Measurements from ENCODE around the gene CFAP20.
"Not testable (repeated sequence)": the region's sequence is repeated elsewhere in the genome, so short reads cannot be mapped to it uniquely, and the experiment has no call there.

Gene CFAP20

DNA sequence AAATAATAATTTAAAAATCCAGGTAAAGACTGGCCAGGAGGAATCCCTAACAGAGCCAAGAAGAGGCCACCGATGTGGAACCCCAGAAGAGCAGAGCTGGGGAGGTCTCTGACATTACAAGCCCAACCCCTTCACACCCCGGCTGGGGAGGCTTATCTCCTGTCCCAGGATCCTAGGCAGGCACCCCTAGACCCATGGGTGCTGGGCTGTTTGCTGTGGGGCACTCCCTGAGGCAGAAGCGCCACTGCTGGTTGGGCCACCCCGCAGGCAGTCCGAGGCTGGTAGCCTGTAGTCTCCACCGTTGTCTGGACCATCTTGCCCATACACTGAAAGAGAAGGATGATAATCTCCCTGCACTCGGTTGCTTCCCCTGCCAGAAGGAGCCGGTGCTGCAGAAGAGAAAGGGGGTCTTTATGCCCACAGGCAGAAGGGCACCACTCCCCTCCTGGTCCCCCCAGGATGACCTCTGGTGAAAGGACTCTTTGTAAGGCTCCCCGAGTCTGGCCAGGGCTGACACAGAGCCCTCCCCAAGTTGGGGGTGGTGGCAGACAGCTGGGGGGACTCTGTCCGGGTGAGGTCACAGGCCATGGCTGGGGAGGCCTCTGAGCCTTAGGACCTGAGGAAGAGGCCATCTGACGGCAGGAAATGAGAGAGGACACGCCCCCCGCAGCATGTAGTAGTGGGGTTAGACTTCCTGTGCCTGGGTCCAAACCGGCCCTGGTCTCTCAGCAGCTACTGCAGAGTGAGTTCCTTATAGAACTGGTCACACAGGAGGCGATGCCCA is 34.2 kb downstream of the CFAP20 start:
- no peak for DNase-seq (ENCODE audit: extremely low read depth, low read depth)
- H3K4me3 ChIP-seq (replicated peaks; ENCODE audit: low read depth, low read length) = no peak overlapping the region
- TF ChIP-seq, protein P1, sequence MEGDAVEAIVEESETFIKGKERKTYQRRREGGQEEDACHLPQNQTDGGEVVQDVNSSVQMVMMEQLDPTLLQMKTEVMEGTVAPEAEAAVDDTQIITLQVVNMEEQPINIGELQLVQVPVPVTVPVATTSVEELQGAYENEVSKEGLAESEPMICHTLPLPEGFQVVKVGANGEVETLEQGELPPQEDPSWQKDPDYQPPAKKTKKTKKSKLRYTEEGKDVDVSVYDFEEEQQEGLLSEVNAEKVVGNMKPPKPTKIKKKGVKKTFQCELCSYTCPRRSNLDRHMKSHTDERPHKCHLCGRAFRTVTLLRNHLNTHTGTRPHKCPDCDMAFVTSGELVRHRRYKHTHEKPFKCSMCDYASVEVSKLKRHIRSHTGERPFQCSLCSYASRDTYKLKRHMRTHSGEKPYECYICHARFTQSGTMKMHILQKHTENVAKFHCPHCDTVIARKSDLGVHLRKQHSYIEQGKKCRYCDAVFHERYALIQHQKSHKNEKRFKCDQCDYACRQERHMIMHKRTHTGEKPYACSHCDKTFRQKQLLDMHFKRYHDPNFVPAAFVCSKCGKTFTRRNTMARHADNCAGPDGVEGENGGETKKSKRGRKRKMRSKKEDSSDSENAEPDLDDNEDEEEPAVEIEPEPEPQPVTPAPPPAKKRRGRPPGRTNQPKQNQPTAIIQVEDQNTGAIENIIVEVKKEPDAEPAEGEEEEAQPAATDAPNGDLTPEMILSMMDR (IDR thresholded peaks at IDR 0.05; ENCODE audit: low read depth, low read length, missing control alignments) = no peak

DNA sequence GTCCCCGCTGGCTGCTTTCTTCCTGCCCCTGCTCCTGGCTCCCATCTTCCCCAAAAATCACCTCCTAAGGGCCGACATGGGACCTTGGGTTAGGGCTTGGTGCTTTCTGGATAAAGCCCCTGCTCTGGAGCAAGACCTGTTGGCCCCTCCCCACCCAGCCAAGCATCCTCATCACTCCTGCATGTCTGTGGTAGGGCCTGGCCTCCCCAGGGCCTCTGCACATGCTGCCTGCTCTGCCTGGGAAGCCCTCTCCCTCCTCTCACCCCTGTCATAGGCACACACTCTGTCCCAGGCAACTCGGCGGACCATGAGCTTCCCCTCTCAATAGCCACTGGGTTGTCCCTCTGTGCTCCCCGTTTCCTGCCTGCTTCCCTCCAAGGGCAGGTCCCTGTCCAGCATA is 35.2 kb downstream of the CFAP20 start:
- no peak overlapping the region for H3K4me3 ChIP-seq (replicated peaks; ENCODE audit: low read depth, low read length)
- TF ChIP-seq, protein P1 (IDR thresholded peaks at IDR 0.05; ENCODE audit: low read depth, low read length, missing control alignments) = no peak
- no peak for DNase-seq (ENCODE audit: extremely low read depth, low read depth)

DNA sequence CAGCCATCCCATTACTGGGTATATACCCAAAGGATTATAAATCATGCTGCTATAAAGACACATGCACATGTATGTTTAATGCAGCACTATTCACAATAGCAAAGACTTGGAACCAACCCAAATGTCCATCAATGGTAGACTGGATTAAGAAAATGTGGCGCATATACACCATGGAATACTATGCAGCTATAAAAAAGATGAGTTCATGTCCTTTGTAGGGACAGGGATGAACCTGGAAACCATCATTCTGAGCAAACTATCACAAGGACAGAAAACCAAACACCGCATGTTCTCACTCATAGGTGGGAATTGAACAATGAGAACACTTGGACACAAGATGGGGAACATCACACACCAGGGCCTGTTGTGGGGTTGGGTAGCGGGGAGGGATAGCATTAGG is 38.8 kb downstream of the CFAP20 start:
- not testable (repeated sequence) for H3K4me3 ChIP-seq (replicated peaks; ENCODE audit: low read depth, low read length); DNase-seq (ENCODE audit: extremely low read depth, low read depth)

DNA sequence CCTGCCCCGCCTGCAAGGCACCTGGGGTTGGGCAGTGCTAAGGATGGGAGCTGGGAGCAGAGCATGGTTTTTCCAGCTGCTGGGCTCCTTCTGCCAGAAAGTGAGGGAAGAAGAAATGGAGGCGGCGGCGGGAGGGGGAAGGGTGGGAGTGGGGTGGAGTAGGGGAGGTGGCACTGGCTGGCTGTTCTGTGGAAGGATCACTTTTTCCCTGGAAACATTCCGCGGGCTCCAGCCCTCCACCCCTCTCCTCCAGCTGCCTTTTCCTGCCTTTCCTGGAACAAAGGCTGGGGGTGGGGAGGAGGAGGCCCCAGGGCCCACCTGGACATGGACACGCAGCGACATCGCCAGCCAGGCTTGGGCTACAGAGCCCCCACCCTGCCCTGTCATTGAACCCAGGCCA is 41.1 kb downstream of the CFAP20 start:
- TF ChIP-seq, protein P1 (IDR thresholded peaks at IDR 0.05; ENCODE audit: low read depth, low read length, missing control alignments) = no peak
- no peak for DNase-seq (ENCODE audit: extremely low read depth, low read depth)
- H3K4me3 ChIP-seq (replicated peaks; ENCODE audit: low read depth, low read length) = no peak overlapping the region

DNA sequence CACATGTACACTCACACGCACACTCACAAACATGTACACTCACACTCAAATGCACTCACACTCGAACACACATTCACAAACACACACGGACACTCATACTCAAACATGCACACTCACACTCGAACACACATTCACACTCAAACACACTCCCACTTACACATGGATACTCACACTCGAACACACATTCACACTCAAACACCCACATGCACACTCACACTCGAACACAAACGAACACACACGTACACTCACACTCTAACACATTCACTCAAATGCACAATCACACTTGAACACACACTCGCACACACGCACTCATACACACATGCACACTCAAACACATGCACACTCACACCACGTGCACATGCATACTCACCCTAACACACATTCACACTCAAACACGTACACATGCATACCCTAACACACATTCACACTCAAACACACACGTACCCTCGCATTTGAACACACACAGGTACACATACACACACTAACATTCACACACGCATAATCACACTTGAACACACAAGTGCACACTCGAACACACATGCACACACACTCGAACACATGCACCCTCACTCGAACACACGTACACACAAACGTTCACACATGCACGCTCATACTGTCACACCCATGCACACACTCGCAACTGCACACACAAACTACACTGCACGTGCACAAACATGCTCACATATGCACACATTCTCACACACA is 41.8 kb downstream of the CFAP20 start:
- DNase-seq (ENCODE audit: extremely low read depth, low read depth) = no peak
- TF ChIP-seq, protein P1 (IDR thresholded peaks at IDR 0.05; ENCODE audit: low read depth, low read length, missing control alignments) = no peak
- no peak overlapping the region for H3K4me3 ChIP-seq (replicated peaks; ENCODE audit: low read depth, low read length)

DNA sequence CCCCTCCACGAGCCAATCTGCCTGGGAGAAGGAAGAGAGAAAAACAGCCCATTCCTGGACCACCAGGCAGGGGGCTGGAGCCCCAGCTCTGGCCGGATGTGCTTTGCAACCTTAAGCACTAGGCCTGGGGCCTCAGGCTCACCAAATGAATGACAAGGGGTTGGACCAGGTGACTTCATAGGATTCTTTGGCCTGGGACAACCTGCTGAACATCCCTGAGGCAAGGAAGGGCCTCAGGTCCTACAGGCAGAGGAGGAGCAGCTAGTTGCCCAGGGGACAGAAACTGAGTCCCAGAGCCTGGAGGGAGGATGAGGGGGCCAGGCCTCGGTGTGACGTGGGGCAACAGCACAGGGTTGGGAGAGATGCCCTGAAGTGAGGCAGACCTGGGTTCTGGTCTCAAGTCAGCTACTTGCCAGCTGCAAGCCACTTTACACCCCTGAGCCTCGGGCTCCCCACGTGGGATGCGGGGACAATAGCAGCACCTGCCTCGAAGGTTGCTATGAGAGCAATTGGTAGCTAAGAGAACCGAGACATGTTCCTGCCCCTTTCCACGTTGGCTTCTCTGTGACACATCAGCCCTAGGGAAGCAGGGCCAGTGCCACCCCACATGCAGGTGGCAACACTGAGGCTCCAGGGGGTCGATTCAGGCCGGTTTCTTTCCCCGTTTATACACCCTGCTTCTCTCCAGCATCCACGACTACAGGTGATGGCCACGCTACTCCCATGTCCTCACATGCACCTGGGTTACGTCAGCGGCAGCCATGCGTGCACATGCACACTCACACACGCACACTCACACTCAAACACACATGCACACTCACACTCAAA is 42.6 kb downstream of the CFAP20 start:
- DNase-seq (ENCODE audit: extremely low read depth, low read depth) = no peak
- TF ChIP-seq, protein P1 (IDR thresholded peaks at IDR 0.05; ENCODE audit: low read depth, low read length, missing control alignments) = no peak
- no peak overlapping the region for H3K4me3 ChIP-seq (replicated peaks; ENCODE audit: low read depth, low read length)

Data from HFF-Myc (cell line).